MG63 (cell line): Measurements from ENCODE around the gene IGFALS. TPM values are rescaled to one million over a fixed set of nuclear protein-coding genes. Genes with fewer than 3 reads are reported as not detected.

Experiments used
- DNase-seq: peaks from one replicate; pipeline ENCODE4 v3.0.0-alpha.2; 2020
- H3K27me3 ChIP-seq: fragments of 250-450 bp; sonication (Bioruptor Pico); 2 replicates; pipeline ENCODE4 v1.5.1; 2020; ENCODE audit warnings: mild to moderate bottlenecking, moderate library complexity
- H3K36me3 ChIP-seq: fragments of 250-450 bp; sonication (Bioruptor Pico); 2 replicates; pipeline ENCODE4 v1.5.1; 2020; ENCODE audit warnings: mild to moderate bottlenecking, moderate library complexity
- H3K4me3 ChIP-seq: fragments of 250-450 bp; sonication (Bioruptor Pico); 2 replicates; pipeline ENCODE4 v1.5.1; 2020; ENCODE audit warnings: mild to moderate bottlenecking, moderate library complexity
- H3K9me3 ChIP-seq: fragments of 250-450 bp; sonication (Bioruptor Pico); 2 replicates; pipeline ENCODE4 v1.5.1; 2020; ENCODE audit warnings: mild to moderate bottlenecking, moderate library complexity
- total RNA-seq: library from RNA; depleted of rRNA; stranded (reverse); fragments of >200 nt; shearing (Covaris generic); gene quantifications from 2 replicates; pipeline ENCODE4 v1.2.3, GENCODE V29; 2014; ENCODE audit warnings: low replicate concordance; rRNA removed

IGFALS gene
- total RNA-seq: not detected in 2 replicates

GRCh38 chr16:1793578-1794220 is at the start of gene IGFALS:
IGFALS (minus strand) TSS chr16:1793705; CDS start chr16:1793652, 53 bp downstream.
- Histone ChIP-seq H3K27me3 (no peaks in the 10 kb centered on the region), H3K4me3 (no peak within 1 kb of the TSS), H3K36me3 (peaks cover 11% of the 10 kb centered on the region), H3K9me3 (peaks cover 8% of the 10 kb centered on the region)
- DNase-seq: no peak

- DNase-seq: no peak
- H3K9me3 ChIP-seq: no peaks in the 10 kb centered on the region
- H3K4me3 ChIP-seq: no peak overlapping the region
Observed at GRCh38 chr16:1839554-1839953, 46.0 kb upstream of the IGFALS start.

GRCh38 chr16:1834096-1834495 is 40.6 kb upstream of the IGFALS start:
- Histone ChIP-seq H3K4me3 (no peak overlapping the region), H3K36me3 (peaks cover 15% of the 10 kb centered on the region), H3K9me3 (no peaks in the 10 kb centered on the region), H3K27me3 (no peaks in the 10 kb centered on the region; the same call in 1 of the 2 replicates)
- DNase-seq: no peak

More at GRCh38 chr16:1839554-1839953, 46.0 kb upstream of the IGFALS start:
- 0 out of 2 replicates have a peak, but pooled peaks cover 2% of the 10 kb centered on the region for H3K36me3 ChIP-seq
- H3K27me3 ChIP-seq: no peaks in the 10 kb centered on the region; the same call in 1 of the 2 replicates

GRCh38 chr16:1832838-1833454 is 39.4 kb upstream of the IGFALS start:
- DNase-seq: no peak
- H3K36me3 ChIP-seq: peaks cover 19% of the 10 kb centered on the region
- H3K27me3 ChIP-seq: no peaks in the 10 kb centered on the region; the same call in 1 of the 2 replicates
- H3K4me3 ChIP-seq: no peak overlapping the region
- no peaks in the 10 kb centered on the region for H3K9me3 ChIP-seq

GRCh38 chr16:1831186-1832075 is 37.9 kb upstream of the IGFALS start:
- Histone ChIP-seq H3K9me3 (no peaks in the 10 kb centered on the region), H3K4me3 (no peak overlapping the region), H3K36me3 (peaks cover 19% of the 10 kb centered on the region), H3K27me3 (no peaks in the 10 kb centered on the region)
- DNase-seq: no peak

GRCh38 chr16:1830213-1830612 is 36.7 kb upstream of the IGFALS start:
- Histone ChIP-seq H3K4me3 (no peak overlapping the region), H3K36me3 (peaks cover 19% of the 10 kb centered on the region)
- DNase-seq: no peak

GRCh38 chr16:1828645-1829410 is 35.3 kb upstream of the IGFALS start:
- Histone ChIP-seq H3K27me3 (no peaks in the 10 kb centered on the region), H3K4me3 (peak overlapping the region; percentile 80), H3K36me3 (peaks cover 19% of the 10 kb centered on the region), H3K9me3 (no peaks in the 10 kb centered on the region)
- DNase-seq: no peak

More at GRCh38 chr16:1830213-1830612, 36.7 kb upstream of the IGFALS start:
- Histone ChIP-seq H3K27me3 (no peaks in the 10 kb centered on the region), H3K9me3 (no peaks in the 10 kb centered on the region)

- peak within 1 kb of the TSS; percentile 80 for H3K4me3 ChIP-seq
- DNase-seq: peak; percentile 94
- peaks cover 24% of the 10 kb centered on the region for H3K36me3 ChIP-seq
- H3K9me3 ChIP-seq: no peaks in the 10 kb centered on the region
- no peaks in the 10 kb centered on the region for H3K27me3 ChIP-seq
Observed at GRCh38 chr16:1826691-1827573, 33.4 kb upstream of the IGFALS start, which contains the start of the genes FAHD1 and HAGH. FAHD1 (plus strand) TSS chr16:1827206; CDS start chr16:1827239, 33 bp downstream. HAGH (minus strand) TSS chr16:1826825; CDS start chr16:1826787, 38 bp downstream.

- Histone ChIP-seq H3K9me3 (no peaks in the 10 kb centered on the region), H3K36me3 (peaks cover 25% of the 10 kb centered on the region), H3K27me3 (no peaks in the 10 kb centered on the region), H3K4me3 (peak overlapping the region; percentile 43)
- DNase-seq: peak; percentile 14
Observed at GRCh38 chr16:1825864-1826690, 32.6 kb upstream of the IGFALS start.

- Histone ChIP-seq H3K4me3 (peak overlapping the region; percentile 43), H3K9me3 (no peaks in the 10 kb centered on the region), H3K27me3 (no peaks in the 10 kb centered on the region), H3K36me3 (peaks cover 23% of the 10 kb centered on the region)
- DNase-seq: no peak
Observed at GRCh38 chr16:1825381-1825863, 31.9 kb upstream of the IGFALS start.

- peak; percentile 36 for DNase-seq
- no peaks in the 10 kb centered on the region for H3K9me3 ChIP-seq
- H3K36me3 ChIP-seq: peaks cover 10% of the 10 kb centered on the region
- H3K27me3 ChIP-seq: no peaks in the 10 kb centered on the region
- no peak overlapping the region for H3K4me3 ChIP-seq
Observed at GRCh38 chr16:1823821-1824220, 30.3 kb upstream of the IGFALS start.

- peaks cover 6% of the 10 kb centered on the region for H3K36me3 ChIP-seq
- no peak for DNase-seq
- no peak overlapping the region for H3K4me3 ChIP-seq
- no peaks in the 10 kb centered on the region for H3K27me3 ChIP-seq
- H3K9me3 ChIP-seq: no peaks in the 10 kb centered on the region
Observed at GRCh38 chr16:1822801-1823200, 29.3 kb upstream of the IGFALS start.

- no peaks in the 10 kb centered on the region for H3K9me3 ChIP-seq
- H3K27me3 ChIP-seq: no peaks in the 10 kb centered on the region
- H3K4me3 ChIP-seq: no peak overlapping the region
- DNase-seq: no peak
- H3K36me3 ChIP-seq: peaks cover 10% of the 10 kb centered on the region
Observed at GRCh38 chr16:1821861-1822611, 28.5 kb upstream of the IGFALS start.

- Histone ChIP-seq H3K9me3 (no peaks in the 10 kb centered on the region), H3K4me3 (no peak overlapping the region), H3K27me3 (no peaks in the 10 kb centered on the region), H3K36me3 (peaks cover 19% of the 10 kb centered on the region)
- no peak for DNase-seq
Observed at GRCh38 chr16:1820946-1821290, 27.4 kb upstream of the IGFALS start.
